ENCODE data around the gene ENOX1.

DNA sequence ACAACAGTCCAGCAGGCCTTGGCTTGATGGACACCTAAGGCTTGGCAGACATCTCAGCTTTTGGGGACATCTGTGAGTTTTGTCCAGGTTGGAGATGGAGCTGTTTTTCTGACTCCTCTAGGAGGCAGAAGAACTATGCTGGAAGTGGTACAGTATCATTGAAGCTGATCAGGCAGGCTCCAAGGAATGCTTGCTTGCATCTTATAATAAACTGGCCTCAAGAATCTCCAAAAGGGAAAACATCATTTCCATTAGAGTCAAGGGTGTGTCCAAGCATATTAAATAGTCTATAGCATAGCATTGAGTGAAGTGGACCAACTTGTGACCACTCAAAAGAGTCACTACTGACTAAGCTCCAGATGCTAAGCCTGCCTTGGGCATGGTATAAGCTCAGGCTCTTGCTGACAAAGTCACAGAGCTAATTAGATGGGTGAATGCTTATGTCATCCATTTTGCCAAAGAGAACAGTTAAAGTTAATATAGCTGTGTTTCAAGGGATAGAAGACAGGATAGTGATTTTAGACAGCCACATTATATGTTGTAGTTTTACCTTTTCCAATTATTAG, 547.4 kb downstream of the ENOX1 start:
- TF ChIP-seq FOXK2 (IDR thresholded peaks at IDR 0.05) (no peak), ARNT (IDR thresholded peaks at IDR 0.05) (no peak), ELF4 (IDR thresholded peaks at IDR 0.05) (no peak), FOXM1 (IDR thresholded peaks at IDR 0.05; ENCODE audit: borderline replicate concordance) (no peak), SP1 (IDR thresholded peaks at IDR 0.05) (no peak), BHLHE40 (IDR thresholded peaks at IDR 0.05; ENCODE audit: borderline replicate concordance) (no peak)
- TF ChIP-seq, protein P1, sequence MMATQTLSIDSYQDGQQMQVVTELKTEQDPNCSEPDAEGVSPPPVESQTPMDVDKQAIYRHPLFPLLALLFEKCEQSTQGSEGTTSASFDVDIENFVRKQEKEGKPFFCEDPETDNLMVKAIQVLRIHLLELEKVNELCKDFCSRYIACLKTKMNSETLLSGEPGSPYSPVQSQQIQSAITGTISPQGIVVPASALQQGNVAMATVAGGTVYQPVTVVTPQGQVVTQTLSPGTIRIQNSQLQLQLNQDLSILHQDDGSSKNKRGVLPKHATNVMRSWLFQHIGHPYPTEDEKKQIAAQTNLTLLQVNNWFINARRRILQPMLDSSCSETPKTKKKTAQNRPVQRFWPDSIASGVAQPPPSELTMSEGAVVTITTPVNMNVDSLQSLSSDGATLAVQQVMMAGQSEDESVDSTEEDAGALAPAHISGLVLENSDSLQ (IDR thresholded peaks at IDR 0.05): no peak
